B cell (primary cell): ENCODE data around the gene HFE. TPM values are rescaled to one million over a fixed set of nuclear protein-coding genes. Genes with fewer than 3 reads are reported as not detected.

Experiments used
- ATAC-seq: fragments of 200-7000 bp; cut with Tn5 transposase; one replicate; pipeline ENCODE4 v1.10.0; 2021; ENCODE audit warnings: low read depth, mild to moderate bottlenecking, moderate number of reproducible peaks, moderate library complexity
- CTCF ChIA-PET: fragments of 350-600 bp; sonication (Branson Sonifier 250); formaldehyde crosslinking; loops from one replicate; lab custom pipeline; 2021; ENCODE audit warnings: antibody characterized with exemption, inconsistent platforms; lab: Charles Lee
- POLR2A ChIA-PET: fragments of 350-600 bp; sonication (Branson Sonifier 250); formaldehyde crosslinking; loops from one replicate; lab custom pipeline; 2021; ENCODE audit warnings: antibody characterized with exemption; lab: Charles Lee
- DNase-seq: peaks from one replicate; pipeline ENCODE4 v3.0.0; 2013
- H2AFZ ChIP-seq: 2 replicates; pipeline ENCODE4 v1.6.1; 2012; ENCODE audit warnings: mild to moderate bottlenecking, low read depth, low read length; ENCODE audit not compliant: insufficient read depth, poor library complexity, severe bottlenecking
- H3K27ac ChIP-seq, 2 donors: 1 replicate in 1 of 2; 2 replicates in 1 of 2; pipeline ENCODE4 v1.5.1; 2012 to 2013; ENCODE audit warnings: low read length in 2 of 2, mild to moderate bottlenecking in 2 of 2, moderate library complexity in 1 of 2
- H3K27me3 ChIP-seq, 4 experiments: fragments of 200-600 bp in 1 of 4; sonication (generic) in 1 of 4; replicated peaks in 1 of 4; 1 replicate in 2 of 4; 2 replicates in 2 of 4; pipeline versions ENCODE4 v1.6.1 to v1.7.0; 2013 to 2016; ENCODE audit warnings: low read length in 3 of 4, mild to moderate bottlenecking in 2 of 4, mixed read lengths in 1 of 4, moderate library complexity in 1 of 4; ENCODE audit not compliant: insufficient read depth in 4 of 4, control insufficient read depth in 3 of 4; ENCODE audit errors: control extremely low read depth in 1 of 4
- H3K36me3 ChIP-seq, 2 experiments: replicated peaks in 1 of 2; 1 replicate in 1 of 2; 2 replicates in 1 of 2; pipeline versions ENCODE4 v1.6.1 to v1.7.1; 2013; ENCODE audit warnings: low read length in 1 of 2; ENCODE audit not compliant: insufficient read depth in 2 of 2, control insufficient read depth in 1 of 2; ENCODE audit errors: control extremely low read depth in 1 of 2, extremely low read depth in 1 of 2
- H3K4me1 ChIP-seq, 2 donors: fragments of 200-600 bp in 1 of 2; sonication (generic) in 1 of 2; 1 replicate in 1 of 2; 2 replicates in 1 of 2; pipeline versions ENCODE4 v1.5.1 to v1.6.1; 2013 to 2017; ENCODE audit warnings: low read length in 2 of 2; ENCODE audit not compliant: control insufficient read depth in 2 of 2, insufficient read depth in 2 of 2
- H3K4me2 ChIP-seq: replicated peaks from 2 replicates; pipeline ENCODE3; 2012; ENCODE audit warnings: mild to moderate bottlenecking, low read depth, low read length; ENCODE audit not compliant: poor library complexity, severe bottlenecking
- H3K4me3 ChIP-seq, 5 experiments: fragments of 200-600 bp in 1 of 5; sonication (generic) in 1 of 5; 1 replicate in 3 of 5; 2 replicates in 2 of 5; pipeline versions ENCODE4 v1.5.1 to v1.7.0; 2011 to 2016; ENCODE audit warnings: low read length in 4 of 5, mild to moderate bottlenecking in 4 of 5, low read depth in 2 of 5, control low read depth in 1 of 5, moderate library complexity in 1 of 5; ENCODE audit not compliant: insufficient read depth in 1 of 5; ENCODE audit errors: control extremely low read depth in 1 of 5, extremely low read depth in 1 of 5
- H3K79me2 ChIP-seq: fragments of 200-600 bp; sonication (generic); one replicate; pipeline ENCODE4 v1.6.0; 2016; ENCODE audit warnings: low read length; ENCODE audit not compliant: control insufficient read depth, insufficient read depth
- H3K9ac ChIP-seq: fragments of 200-600 bp; sonication (generic); 2 replicates; pipeline ENCODE4 v1.6.1; 2017; ENCODE audit warnings: mild to moderate bottlenecking, low read length, moderate library complexity
- H3K9me3 ChIP-seq, 3 donors: one replicate each; pipeline versions ENCODE4 v1.6.1 to v1.7.1; 2013; ENCODE audit warnings: low read length in 2 of 3; ENCODE audit not compliant: control insufficient read depth in 2 of 3, insufficient read depth in 1 of 3; ENCODE audit errors: control extremely low read depth in 1 of 3
- H4K20me1 ChIP-seq: 2 replicates; pipeline ENCODE4 v1.6.0; 2012; ENCODE audit warnings: mild to moderate bottlenecking, low read length; ENCODE audit not compliant: insufficient read depth, control insufficient read depth, poor library complexity, severe bottlenecking
- H3K27ac Mint-ChIP-seq: one replicate; pipeline ENCODE4 v1.8.0; 2021; ENCODE audit warnings: mixed read lengths
- H3K27me3 Mint-ChIP-seq: one replicate; pipeline ENCODE4 v1.8.0; 2021; ENCODE audit warnings: mixed read lengths
- H3K4me1 Mint-ChIP-seq: one replicate; pipeline ENCODE4 v1.8.0; 2021; ENCODE audit warnings: mixed read lengths
- H3K4me3 Mint-ChIP-seq: one replicate; pipeline ENCODE4 v1.8.0; 2021; ENCODE audit warnings: mixed read lengths
- H3K9me3 Mint-ChIP-seq: one replicate; pipeline ENCODE4 v1.8.0; 2022; ENCODE audit warnings: mixed read lengths; ENCODE audit not compliant: insufficient read depth
- EZH2 ChIP-seq: IDR thresholded peaks from 2 replicates; pipeline ENCODE4 v1.6.1; 2012; ENCODE audit warnings: borderline replicate concordance, low read depth, mild to moderate bottlenecking, moderate library complexity, low read length; ENCODE audit not compliant: insufficient read depth, poor library complexity, severe bottlenecking
- WGBS: methylation state at CpG from one replicate; pipeline ENCODE4 v1.1.5; 2013; ENCODE audit warnings: missing lambda C conversion rate; ENCODE audit not compliant: insufficient coverage; 5-methylcytosine and 5-hydroxymethylcytosine counted together
- intact Hi-C: fragments of 100-400 bp; cut with micrococcal nuclease; formaldehyde crosslinking; loops from one replicate; pipeline ENCODE4 v1.10.0; 2022
- polyA plus RNA-seq: library from polyadenylated mRNA; depleted of rRNA; stranded (reverse); fragments of >200 nt; gene quantifications from 2 replicates; pipeline ENCODE4 v1.2.3, GENCODE V29; 2012
- total RNA-seq, 2 donors: library from RNA; stranded (reverse); fragments of 120-200 nt in 1 of 2; gene quantifications; 1 replicate in 1 of 2; 2 replicates in 1 of 2; pipeline versions ENCODE4 v1.2.3 to v1.2.4, GENCODE V29; 2013 to 2022
- TF ChIP-seq, protein P1 (sequence below): fragments of 200-600 bp; IDR thresholded peaks from one replicate; pipeline ENCODE4 v1.8.0; 2022; ENCODE audit warnings: antibody characterized with exemption, mild to moderate bottlenecking

Gene HFE
- total and polyA plus RNA-seq, 2 donors (not counting 1 experiment from before 2014, with no cell fraction given), result 5.9 to 6.3 TPM

DNA sequence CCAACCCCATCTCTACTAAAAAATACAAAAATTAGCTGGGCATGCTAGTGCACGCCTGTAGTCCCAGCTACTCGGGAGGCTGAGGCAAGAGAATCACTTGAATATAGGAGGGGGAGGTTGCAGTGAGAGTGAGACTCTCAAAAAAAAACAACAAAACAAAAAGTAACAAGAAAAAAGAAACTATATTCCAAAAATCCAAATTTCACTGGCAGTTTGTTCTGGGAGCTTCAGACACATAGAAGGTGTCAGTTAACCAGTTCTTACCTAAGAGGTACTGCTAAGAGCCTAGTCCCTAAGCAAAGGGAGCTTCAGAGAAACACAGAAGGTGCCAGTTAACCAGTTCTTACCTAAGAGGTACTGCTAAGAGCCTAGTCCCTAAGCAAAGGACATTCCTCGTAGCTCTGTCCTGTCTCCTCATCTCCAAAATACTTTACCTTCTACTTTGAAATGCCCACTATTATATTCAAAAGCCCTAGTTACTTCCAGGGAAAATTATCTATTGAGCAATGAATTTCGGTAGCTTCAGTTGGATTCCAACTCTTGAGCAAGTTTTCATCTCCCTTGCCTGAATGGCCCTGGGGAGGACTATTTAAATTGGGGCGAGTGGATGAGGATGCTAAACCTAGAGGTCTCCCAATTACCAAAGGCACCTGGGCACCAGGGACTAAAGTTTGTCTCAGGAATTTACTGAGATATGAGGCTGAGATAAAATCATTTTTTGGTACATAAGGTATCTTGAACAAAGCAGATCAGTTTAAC, 41.0 kb downstream of the HFE start:
- Mint-ChIP-seq H3K4me1 (peaks cover 48% of the 10 kb centered on the region), H3K27me3 (no peaks in the 10 kb centered on the region), H3K4me3 (peak overlapping the region; percentile 93), H3K9me3 (no peaks in the 10 kb centered on the region), H3K27ac (peak overlapping the region; percentile 54)
- H3K27ac ChIP-seq, result peak overlapping the region in 1 of 2 donors; percentile 72
- peak overlapping the region; percentile 93 for H3K9ac ChIP-seq
- intact Hi-C loops, result loop anchor here (10.0 kb wide), 1 partner anchor 1707 kb away; a partner anchor contains a TSS
- peaks cover 72% of the 10 kb centered on the region for H4K20me1 ChIP-seq
- H3K4me2 ChIP-seq, result peak overlapping the region; percentile 79
- no peak overlapping the region for H2AFZ ChIP-seq
- peaks cover 23 to 56% of the 10 kb centered on the region in 2 donors for H3K4me1 ChIP-seq
- no peaks in the 10 kb centered on the region for H3K9me3 ChIP-seq
- DNase-seq (no peak), ATAC-seq (no peak)
- 100% methylated on average over 1 of the region's 5 CpGs for WGBS
- ChIA-PET CTCF (interaction anchor here (6.4 kb wide), 1 partner anchor 29 kb away, joined by 69 read pairs; a partner anchor contains a TSS), POLR2A (interaction anchor here (0.6 to 6.4 kb wide), 3 partner anchors 30 to 230 kb away, joined by 3 to 481 read pairs (median 6); a partner anchor contains a TSS)
- H3K36me3 ChIP-seq, result peaks cover 12 to 40% of the 10 kb centered on the region in 2 experiments
- peaks cover 86% of the 10 kb centered on the region for H3K79me2 ChIP-seq
- peak overlapping the region; percentile 38 to 98 (median 92) for H3K4me3 ChIP-seq
- TF ChIP-seq, protein P1, sequence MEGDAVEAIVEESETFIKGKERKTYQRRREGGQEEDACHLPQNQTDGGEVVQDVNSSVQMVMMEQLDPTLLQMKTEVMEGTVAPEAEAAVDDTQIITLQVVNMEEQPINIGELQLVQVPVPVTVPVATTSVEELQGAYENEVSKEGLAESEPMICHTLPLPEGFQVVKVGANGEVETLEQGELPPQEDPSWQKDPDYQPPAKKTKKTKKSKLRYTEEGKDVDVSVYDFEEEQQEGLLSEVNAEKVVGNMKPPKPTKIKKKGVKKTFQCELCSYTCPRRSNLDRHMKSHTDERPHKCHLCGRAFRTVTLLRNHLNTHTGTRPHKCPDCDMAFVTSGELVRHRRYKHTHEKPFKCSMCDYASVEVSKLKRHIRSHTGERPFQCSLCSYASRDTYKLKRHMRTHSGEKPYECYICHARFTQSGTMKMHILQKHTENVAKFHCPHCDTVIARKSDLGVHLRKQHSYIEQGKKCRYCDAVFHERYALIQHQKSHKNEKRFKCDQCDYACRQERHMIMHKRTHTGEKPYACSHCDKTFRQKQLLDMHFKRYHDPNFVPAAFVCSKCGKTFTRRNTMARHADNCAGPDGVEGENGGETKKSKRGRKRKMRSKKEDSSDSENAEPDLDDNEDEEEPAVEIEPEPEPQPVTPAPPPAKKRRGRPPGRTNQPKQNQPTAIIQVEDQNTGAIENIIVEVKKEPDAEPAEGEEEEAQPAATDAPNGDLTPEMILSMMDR, result no peak
- no peak for TF ChIP-seq EZH2
- H3K27me3 ChIP-seq, result no peaks in the 10 kb centered on the region

DNA sequence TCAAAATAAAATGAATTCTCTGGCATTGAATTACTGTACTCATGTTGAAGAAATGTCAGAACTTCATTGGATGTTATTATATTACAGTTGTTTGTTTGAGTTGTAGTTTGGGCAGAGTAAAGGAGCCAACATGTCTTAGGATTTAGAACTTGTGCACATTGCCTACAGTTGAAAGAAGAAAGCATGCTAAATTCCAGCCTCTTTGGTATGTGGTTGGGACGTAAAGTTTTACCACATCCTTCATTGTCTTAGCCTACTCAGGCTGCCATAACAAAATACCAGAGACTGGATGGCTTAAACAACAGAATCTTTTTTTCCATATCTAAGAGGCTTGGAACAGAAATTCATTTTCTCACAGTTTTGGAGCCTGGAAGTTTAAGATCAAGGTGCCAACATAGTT, 42.4 kb downstream of the HFE start:
- no peak overlapping the region for H3K4me3 ChIP-seq
- H3K9ac ChIP-seq, result no peak overlapping the region
- H3K4me1 ChIP-seq, result peaks cover 23 to 56% of the 10 kb centered on the region in 2 donors
- DNase-seq, result no peak
- no peak overlapping the region for H3K4me3 Mint-ChIP-seq
- H3K9me3 Mint-ChIP-seq, result no peaks in the 10 kb centered on the region
- H3K4me1 Mint-ChIP-seq, result peaks cover 57% of the 10 kb centered on the region
- no peaks in the 10 kb centered on the region for H3K9me3 ChIP-seq
- no peak overlapping the region for H3K27ac Mint-ChIP-seq
- WGBS, result no CpG with 5 or more reads among the region's 1 CpG
- H2AFZ ChIP-seq, result no peak overlapping the region
- H3K27ac ChIP-seq, result peak overlapping the region in 1 of 2 donors; percentile 50
- peaks cover 16 to 47% of the 10 kb centered on the region in 2 experiments for H3K36me3 ChIP-seq
- H3K4me2 ChIP-seq, result peak overlapping the region; percentile 32
- no peaks in the 10 kb centered on the region for H3K27me3 Mint-ChIP-seq
- CTCF ChIA-PET, result no interaction called here
- POLR2A ChIA-PET, result no interaction called here
- no peaks in the 10 kb centered on the region for H3K27me3 ChIP-seq
- H4K20me1 ChIP-seq, result peaks cover 65% of the 10 kb centered on the region
- TF ChIP-seq, protein P1, result no peak
- TF ChIP-seq EZH2, result no peak
- intact Hi-C loops, result loop anchor here (10.0 kb wide), 1 partner anchor 1705 kb away; a partner anchor contains a TSS
- no peak for ATAC-seq
- H3K79me2 ChIP-seq, result peaks cover 89% of the 10 kb centered on the region
